ENCODE data around the gene CCDC148.

DNA sequence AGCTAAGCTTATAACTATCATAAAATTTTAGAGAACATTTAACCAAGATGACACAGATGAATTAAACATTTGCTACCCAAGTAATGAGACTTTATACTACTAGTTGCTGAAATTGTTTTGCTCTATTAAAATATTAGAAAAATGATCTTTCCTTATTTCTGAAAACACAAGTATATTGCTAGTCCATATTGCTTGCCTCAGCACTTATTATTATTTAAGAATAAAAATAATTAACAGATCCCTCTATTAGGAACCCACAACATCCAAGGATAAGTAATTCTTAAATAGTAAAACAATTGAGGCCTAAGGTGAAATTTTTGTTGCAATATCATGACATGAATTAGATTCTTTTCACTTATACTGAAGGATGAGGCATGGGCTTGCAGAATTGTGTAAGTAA, 65.2 kb downstream of the CCDC148 start:
- TF ChIP-seq, protein P1, sequence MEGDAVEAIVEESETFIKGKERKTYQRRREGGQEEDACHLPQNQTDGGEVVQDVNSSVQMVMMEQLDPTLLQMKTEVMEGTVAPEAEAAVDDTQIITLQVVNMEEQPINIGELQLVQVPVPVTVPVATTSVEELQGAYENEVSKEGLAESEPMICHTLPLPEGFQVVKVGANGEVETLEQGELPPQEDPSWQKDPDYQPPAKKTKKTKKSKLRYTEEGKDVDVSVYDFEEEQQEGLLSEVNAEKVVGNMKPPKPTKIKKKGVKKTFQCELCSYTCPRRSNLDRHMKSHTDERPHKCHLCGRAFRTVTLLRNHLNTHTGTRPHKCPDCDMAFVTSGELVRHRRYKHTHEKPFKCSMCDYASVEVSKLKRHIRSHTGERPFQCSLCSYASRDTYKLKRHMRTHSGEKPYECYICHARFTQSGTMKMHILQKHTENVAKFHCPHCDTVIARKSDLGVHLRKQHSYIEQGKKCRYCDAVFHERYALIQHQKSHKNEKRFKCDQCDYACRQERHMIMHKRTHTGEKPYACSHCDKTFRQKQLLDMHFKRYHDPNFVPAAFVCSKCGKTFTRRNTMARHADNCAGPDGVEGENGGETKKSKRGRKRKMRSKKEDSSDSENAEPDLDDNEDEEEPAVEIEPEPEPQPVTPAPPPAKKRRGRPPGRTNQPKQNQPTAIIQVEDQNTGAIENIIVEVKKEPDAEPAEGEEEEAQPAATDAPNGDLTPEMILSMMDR (IDR thresholded peaks at IDR 0.05), result no peak
- no peak for TF ChIP-seq POLR2A (IDR thresholded peaks at IDR 0.05)

Measured in esophagus squamous epithelium (tissue), 4 donors.